CMK (cell line): ENCODE data around the gene NDUFAB1.
"Not testable (repeated sequence)": the region's sequence is repeated elsewhere in the genome, so short reads cannot be mapped to it uniquely, and the experiment has no call there.

Experiments
- DNase-seq: peaks from one replicate; pipeline ENCODE4 v3.0.0-alpha.2; 2010; ENCODE audit warnings: low read depth

NDUFAB1 gene

DNA sequence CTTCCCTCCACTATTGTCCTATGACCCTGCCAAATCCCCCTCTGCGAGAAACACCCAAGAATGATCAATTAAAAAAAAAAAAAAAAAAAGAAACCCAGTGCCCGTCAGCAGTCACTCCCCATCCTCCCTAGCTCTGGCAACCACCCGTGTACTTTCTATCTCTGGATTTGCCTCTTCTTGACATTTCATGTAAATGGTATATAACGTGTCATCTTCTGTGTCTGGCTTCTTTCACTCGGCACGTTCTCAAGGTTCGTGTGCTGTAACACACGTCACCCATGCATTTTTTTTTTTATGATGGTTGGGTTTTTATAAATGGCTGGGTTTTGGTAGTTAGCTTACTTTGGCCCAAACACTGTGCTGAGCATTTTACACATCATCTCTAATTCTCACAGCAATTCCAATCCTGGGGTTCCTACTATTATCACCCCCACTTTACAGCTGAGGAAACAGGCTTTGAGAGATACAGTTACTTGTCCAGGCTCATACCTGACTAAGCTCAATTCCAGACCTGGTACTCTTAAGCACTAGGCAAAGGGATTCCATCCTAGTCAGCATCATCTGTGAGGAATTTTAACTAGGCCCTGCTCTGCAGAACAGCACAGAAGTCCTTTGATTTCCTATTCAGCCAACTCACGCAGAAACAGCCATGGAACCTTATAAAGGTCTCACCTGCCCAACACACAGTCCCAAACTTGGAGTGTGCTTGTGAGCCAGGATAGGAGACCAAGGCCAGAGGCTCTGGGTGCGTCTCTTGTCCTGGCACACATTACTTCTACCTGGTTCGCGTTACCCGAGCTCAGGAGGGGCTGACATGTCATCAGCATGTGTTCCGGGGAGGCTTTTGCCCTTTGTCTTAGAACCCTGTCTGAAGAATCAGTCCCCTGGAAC lies 11.7 kb downstream of the NDUFAB1 start:
- no peak for DNase-seq

DNA sequence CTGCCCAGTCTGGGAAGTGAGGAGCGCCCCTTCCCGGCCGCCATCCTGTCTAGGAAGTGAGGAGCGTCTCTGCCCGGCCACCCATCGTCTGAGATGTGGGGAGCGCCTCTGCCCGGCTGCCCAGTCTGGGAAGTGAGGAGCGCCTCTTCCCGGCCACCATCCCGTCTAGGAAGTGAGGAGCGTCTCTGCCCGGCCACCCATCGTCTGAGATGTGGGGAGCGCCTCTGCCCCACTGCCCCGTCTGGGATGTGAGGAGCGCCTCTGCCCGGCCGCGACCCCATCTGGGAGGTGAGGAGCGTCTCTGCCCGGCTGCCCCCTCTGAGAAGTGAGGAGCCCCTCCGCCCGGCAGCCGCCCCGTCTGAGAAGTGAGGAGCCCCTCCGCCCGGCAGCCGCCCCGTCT lies 12.8 kb downstream of the NDUFAB1 start:
- not testable (repeated sequence) for DNase-seq

DNA sequence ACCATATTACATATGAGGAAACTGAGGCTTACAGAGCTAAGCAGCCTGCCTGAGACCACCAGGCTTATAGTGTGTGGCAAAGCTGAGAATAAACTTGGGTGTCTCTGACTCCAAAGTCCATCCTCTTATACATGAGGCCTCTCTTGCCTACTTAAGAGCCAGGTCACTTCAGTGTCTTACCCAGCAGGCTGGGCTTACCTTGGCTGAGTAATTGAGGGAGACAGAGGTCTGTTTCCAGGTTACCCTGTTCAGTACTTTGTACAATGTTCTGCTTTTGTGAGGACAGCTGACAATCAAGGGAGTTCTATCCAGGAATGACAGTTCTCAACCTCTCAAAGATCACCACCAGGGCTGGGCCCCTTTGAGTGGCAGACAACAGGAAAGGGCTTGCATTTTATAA lies 14.4 kb downstream of the NDUFAB1 start:
- no peak for DNase-seq

DNA sequence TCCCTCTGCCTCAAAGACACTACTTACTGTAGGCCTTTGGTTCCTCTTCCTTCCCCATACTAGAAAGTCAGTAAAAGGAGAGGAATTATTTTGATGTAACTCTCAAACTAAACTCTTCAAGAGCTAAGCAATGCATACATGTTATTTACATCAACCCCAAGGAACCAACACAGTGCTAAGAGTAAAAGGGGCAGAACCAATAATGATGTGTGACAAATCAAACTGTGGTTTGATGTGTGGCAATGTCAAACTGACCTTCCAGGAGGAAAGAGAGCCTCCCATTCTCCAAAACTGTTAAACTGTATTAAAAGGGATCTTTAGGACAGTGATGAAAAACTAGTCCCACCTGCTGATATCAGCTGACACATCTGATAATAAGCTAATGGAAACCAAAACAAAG lies 15.7 kb downstream of the NDUFAB1 start:
- DNase-seq, result no peak

DNA sequence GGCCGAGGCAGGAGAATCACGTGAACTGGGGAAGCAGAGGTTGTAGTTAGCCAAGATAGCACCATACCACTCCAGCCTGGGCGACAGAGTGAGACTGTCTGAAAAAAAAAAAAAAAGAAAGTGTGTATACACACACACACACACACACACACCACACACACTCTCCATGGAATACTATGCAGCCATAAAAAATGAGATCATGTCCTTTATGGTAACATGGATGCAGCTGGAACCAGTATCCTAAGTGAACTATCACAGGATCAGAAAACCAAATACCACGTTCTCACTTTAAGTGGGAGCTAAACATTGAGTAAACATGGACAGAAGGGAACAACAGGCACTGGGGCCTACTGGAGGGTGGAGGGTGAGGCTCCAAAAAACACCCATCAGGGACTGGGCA lies 16.7 kb downstream of the NDUFAB1 start:
- no peak for DNase-seq

DNA sequence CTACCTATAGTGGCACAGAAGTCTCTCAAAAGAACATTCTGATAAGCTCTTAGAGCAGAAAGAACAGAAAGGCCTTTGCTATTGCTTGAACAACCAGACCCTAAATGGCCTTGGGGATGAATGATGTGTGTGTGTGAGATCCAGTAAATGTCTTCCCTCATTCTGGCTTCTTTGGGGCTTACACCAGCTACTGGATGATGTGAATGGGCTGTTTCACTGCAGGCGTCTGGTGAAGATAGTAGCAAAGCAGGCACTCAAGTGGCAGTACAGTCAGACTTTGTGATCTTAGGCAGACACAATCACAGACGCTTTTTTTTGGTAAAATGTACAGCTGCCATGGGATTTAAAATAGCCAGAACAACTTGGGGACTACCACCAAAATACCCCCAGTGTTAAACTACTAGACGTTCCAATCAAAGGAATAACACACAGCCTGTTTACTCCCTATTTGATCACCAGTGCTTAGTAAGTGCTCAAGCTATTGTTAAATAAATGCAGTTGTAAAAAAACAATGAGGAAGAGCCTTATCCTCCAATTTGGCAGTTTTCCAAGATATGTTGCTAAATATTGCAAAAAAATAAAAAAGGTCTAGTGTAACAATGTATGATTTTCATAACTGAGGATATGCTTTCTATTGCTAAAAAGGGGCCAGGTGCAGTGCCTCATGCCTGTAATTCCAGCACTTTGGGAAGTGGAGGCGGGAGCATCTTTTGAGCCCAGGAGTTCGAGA lies 17.9 kb downstream of the NDUFAB1 start:
- no peak for DNase-seq

DNA sequence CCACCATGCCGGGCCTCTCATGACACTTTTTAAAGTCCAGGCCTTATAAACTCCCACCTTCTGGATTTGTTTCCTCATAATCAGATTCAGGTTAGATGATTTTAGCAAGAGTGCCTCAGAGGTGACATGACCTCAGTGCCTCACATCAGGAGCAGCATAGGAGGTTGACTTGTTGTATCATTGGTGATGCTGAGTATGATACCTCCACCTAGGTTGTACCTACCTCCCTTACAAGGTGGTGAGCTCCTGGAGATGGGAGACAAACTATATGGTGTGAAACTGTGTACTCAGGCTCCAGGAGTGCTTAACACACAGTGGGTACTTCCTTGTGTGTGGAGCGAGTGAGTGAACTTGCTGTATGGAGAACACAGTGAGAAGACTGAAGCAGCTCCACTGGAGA lies 18.6 kb downstream of the NDUFAB1 start:
- DNase-seq, result no peak

DNA sequence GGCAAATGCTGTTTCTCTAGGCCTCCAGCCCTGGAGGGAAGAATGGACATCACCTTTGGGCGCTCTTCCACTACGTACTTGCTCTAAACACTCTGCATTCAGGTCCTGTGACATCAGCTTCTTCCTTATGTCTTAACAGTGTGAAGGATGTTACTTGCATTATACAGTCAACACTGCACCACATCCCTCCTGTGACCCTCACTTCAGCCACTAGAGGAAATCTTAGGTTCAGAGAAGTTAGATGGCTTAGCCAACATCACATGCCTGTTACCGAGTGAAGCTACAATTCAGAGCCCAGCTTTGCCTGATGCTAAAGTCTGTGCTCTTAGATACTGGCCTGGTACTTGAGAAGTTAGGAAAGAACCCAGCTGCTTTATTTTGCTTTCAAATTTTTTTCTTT lies 20.3 kb downstream of the NDUFAB1 start:
- no peak for DNase-seq

DNA sequence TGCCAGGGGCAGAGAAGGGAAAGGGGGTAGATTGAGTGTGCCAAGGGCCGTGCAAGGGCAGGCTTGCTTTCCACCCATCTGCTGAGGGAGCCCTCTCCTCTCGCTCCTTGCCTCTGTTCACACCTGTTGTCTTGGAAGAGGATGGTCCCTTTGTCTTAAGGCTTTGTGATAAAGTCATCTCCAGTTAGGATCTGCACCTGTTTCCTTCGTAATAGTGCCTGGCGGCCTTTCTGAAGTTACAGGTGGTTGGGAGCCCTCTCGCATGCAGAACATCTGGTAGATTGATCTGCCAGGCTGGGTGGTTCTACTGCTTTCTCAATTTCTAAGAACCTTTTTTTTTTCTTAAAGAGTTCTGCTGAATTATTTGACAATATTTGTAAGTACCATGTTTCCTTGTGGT lies 22.3 kb downstream of the NDUFAB1 start:
- no peak for DNase-seq

DNA sequence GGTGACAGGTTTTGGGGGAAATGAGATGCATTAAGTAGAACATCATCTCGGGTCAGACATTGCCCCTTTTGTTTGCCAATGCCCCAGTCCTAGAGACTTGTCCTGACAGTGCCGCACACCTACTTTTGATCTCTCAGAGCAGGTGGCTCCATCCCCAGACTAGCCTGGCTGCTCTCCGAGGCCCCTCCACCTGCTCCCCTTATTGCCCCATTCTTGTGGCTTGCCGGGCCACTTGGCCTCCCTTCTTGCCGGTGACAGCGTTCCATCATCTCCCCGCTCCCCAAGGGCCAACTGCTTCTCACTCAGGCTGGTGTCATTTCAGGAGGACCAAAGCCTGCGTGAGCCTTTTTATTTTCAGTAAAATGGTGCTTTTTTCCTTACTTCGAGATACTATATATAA lies 23.7 kb downstream of the NDUFAB1 start:
- DNase-seq, result no peak

DNA sequence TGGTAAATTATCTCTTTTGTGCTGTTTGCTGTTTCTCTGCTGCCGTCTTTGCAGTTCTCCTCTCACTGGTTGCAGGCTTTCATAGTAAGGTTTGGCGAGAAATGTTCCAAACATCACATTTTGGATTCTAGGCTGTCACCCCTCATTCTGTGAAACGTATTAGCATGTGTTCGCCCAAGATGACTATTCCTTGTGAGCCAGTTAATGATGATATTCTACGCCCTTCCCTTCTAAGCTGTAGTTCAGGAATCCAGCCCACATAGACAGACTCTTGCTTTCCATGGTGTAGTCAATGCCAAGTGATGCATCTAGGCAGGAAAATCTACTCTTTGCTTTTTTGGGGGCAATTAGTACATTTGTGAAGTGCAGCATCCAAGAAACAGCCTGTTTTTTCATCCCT lies 24.2 kb downstream of the NDUFAB1 start:
- no peak for DNase-seq

DNA sequence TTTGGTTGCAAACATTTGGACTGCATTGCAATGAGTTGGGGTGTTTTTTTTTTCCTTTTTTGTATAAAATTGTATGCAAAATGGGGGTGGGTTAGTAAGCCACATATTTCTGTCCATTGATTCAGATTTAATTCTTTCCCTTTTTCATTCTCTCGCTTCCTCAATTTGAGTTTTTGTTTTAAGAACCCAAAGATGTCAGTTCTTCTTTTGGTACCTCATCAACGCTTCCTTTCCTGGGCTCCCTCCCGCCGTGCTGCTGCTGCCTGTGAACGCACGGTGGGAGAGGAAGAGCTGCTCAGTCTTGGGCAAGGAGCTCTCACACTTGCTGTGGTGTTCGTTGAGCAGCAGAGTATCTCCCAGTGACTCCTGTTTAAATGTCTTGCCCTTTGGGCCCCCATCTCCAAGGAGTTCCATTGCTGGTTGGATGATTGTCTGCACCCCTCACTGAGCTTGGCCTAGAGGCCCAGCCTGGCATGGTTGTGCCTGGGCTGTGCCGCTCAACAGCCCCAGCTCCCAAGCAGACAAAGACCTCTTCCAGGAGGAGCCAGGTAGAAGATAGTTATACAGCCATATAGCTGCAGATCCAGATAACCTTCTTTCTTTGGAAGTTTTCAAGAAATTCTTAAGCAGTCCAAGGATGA lies 25.0 kb downstream of the NDUFAB1 start:
- no peak for DNase-seq

DNA sequence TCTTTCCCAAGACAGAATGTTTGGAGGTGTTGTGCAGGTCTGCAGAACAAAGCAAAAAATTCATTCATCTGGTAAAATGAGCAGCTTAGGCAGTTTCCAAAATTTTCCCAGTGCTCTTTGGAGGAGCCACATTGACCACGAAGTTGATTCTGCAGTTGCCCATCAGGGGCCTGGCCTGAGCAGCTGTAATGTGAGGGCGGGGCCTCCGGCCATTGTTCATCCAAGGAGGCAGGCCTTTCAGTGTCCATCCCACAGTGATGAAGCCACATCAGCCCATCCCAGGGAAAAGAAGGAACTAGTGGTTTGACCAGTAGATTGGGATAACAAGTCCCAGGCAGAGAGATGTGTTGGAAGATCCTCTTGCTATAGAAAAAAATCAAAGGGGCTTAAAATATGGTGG lies 28.5 kb downstream of the NDUFAB1 start:
- no peak for DNase-seq

DNA sequence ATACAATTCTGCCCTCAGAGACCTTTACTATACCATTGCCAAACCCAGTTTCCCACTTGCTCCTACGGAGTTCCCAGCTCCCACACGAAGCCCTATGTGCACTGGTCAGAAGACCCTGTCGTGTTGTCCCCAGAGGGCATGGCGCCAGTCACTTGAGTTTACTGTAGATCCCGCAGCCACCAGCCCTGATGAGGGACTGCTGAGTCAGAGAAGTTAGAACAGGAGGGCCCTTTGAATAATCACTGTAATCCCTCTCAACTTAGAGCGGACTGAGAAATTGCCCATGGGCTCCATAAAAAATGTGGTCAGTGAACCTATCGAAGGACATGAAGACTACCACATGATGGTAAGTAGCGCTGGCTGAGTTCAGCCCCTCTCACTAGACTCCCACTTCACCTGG lies 29.4 kb downstream of the NDUFAB1 start:
- no peak for DNase-seq

DNA sequence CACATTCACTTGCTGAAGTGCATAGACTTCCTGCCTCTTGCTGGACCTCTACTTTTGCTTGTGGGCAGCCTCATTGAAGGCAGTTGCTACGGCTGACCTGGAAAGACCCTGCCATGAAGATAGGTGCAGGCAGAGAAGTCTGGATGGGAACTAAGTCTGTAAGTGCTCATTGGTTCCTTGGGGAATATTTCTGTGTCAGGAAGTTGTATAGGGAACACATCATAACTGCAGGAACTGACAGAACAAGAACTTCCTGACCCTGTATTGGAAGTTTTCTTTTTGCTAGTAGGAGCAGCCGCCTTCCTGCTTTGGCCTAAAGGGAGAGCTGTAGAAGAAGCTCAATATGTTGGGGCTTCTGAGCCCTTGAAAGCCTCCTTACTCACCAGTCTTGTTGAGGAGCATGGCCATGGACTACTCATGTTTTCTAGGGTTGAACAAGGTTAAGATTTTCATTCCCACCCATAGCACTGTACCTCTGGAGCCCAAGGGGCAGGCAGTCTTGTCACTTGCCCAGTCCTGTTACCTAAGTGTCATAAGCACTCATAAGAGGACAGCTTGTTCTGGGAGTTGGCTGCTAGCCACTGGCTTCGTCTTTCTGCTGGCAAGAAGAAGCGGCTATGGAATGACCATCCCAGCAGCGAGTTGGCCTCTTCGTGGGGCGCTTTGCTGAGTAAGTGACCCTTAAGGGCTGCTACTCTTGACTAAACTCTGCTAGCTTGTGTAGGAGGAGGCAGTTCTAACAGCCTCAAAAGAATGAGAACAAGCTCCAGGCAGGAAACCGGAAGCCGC lies 31.3 kb downstream of the NDUFAB1 start:
- DNase-seq, result no peak

DNA sequence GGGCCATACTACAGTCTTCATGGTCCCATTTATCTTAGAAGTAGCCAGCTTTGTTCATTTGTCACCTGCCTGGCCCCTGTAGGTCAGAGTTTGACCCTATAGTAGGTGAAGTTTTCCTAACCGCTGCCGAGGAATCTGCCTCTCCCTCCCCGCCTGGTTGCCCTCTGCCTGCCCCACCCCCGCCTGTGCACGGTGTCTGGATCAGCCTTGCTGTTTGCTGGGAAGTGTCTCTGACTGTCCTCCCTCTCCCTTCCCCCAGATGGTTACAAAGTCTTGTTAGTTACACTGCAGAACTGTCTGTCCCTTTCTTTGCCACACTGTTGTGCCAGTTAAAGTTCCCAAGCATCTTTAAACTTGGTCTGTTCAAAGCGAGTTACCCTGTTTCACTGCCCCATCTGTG lies 32.9 kb downstream of the NDUFAB1 start:
- DNase-seq, result no peak

DNA sequence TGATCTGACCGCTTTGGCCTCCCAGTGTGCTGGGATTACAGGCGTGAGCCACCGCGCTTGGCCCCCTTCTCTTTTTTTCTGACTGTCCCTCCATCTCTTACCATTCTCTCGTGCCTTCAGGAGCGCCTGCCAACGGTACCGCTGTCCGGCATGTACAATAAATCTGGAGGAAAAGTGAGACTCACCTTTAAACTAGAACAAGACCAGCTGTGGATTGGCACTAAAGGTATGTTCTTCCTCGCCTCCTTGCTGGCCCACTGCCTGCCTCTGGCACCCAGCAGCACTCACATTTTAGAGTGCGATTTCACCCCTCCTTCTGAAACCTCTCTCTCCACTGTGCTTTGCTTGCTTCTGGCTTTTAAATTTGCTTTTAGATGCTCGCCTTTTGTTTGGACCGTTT lies 33.6 kb downstream of the NDUFAB1 start:
- no peak for DNase-seq

DNA sequence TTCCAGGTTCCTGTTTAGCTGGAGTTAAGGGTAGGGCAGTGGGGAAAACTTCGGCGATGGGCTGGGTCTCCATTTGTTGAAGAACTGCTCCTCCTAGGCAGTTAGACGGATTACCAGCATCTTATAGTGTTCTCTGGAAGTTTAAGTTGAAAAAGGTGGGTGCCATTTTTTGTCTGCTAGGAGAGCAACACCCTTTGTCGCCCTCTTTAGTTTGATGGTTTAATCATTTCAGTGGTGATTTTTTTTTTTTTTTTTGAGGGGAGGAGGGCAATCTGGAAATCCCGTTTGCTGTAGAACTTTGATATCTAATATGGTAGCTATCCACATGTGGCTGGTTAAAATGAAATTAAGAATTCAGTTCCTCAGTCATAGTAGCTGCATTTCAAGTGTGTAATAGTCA lies 34.5 kb downstream of the NDUFAB1 start:
- no peak for DNase-seq

DNA sequence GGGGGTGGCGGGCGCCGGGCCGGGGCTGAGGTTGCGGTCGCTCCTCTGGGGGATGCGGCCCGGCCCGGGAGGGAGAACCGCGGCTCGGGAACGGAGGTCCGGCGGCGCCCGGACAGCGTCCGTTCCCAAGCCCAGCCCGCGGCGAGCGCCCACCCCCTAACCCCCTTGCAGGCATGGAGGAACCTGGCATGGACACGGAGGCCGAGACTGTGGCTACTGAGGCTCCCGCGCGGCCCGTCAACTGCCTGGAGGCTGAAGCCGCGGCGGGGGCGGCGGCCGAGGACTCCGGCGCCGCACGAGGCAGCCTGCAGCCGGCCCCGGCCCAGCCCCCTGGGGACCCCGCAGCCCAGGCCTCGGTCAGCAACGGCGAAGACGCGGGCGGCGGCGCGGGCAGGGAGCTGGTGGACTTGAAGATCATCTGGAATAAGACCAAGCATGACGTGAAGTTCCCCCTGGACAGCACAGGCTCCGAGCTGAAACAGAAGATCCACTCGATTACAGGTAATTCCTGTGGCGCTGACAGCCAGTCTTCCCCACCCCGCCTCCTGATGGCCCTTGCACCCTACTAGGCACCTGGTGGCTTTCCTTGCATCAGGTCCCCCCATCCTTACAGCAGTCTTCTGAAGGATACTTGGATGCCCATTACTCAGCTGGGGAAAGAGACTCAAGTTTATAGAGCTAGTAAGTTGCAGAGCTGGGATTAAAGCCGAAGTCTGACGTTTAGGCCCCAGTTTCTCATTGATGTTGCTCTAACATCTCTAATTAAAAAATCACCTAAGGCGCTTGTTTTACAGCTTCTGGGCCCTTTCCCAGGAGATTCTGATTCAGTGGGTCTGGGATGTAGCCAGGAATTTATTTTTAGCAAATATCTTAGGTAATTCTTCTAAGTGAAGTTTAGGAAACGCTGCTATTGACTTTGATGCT lies 38.1 kb downstream of the NDUFAB1 start:
- peak; percentile 2 for DNase-seq

DNA sequence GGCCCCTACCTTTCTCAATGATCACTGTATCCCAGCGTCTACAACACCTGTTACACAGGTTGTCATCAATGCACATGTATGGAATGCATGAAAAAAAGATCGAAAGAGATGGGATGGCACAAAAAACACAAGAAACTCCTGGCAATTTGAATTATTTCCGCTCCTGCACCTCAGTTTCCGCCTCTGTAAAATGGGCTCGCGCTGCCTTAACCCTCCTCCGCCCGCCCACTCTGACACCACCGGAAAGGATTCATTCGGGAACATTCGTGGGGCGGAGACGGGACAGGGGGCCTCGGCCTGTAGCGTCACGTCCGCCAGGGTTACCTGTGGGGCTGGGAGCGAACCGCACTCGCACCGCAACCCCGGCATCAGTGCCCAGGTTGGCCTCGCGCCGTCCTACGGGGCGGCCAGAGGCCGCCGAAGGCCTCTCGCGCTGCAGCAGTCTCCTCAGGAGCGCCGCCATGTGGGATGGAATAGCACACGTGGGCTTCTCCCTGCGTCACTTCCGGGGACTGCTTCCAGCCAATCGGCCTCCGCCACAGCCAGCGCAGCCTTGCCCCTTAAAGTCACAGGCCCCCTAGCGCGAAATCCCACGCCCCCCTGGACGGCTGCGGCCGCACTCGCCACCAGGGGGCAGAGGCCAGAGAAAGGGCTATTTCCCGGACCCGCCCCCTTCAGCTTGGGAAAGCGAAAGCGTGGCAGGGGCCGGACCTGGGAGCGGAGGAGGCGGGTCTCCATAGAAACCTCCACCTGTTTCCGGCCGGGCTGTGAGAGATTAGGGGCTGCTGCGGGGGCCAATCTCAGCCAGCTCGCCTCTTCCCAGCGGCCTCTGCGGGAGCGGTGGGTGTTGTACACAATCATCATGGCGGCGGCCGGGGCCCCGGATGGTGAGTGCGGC lies 39.0 kb downstream of the NDUFAB1 start, which contains the start of the genes EARS2 and UBFD1:
TSS of gene EARS2 (minus strand) at position 470 of the 898 bp plus-strand sequence. CDS start at position 463, 7 bp downstream.
TSS of gene UBFD1 (plus strand) at position 847 of the 898 bp plus-strand sequence. CDS start at position 863, 16 bp downstream.
- peak; percentile 94 for DNase-seq
